Breast epithelium (tissue), 3 donors: ENCODE data around the gene TMEM203.

Experiments used
- CTCF ChIP-seq, 3 donors: fragments of 450-650 bp; IDR thresholded peaks; one replicate each; pipeline ENCODE4 v1.5.1; 2016 to 2017; ENCODE audit warnings: antibody characterized with exemption in 3 of 3, mild to moderate bottlenecking in 3 of 3, moderate library complexity in 3 of 3
- POLR2A ChIP-seq: fragments of 450-650 bp; IDR thresholded peaks from one replicate; pipeline ENCODE4 v1.6.1; 2016; ENCODE audit warnings: antibody characterized with exemption, mild to moderate bottlenecking, moderate library complexity
- POLR2AphosphoS5 ChIP-seq, 3 donors: sonication (generic); formaldehyde crosslinking; IDR thresholded peaks; one replicate each; pipeline ENCODE4 v1.6.1; 2017; ENCODE audit warnings: antibody characterized with exemption in 3 of 3

GRCh38 chr9:137236238-137236935 lies 30.9 kb upstream of the TMEM203 start:
- TF ChIP-seq CTCF (IDR thresholded peaks at IDR 0.05) (peak; percentile 94 to 99 (median 99)), POLR2AphosphoS5 (IDR thresholded peaks at IDR 0.05) (no peak), POLR2A (no peak)
